Activated CD4-positive, CD25-positive, alpha-beta regulatory T cell treated with anti-CD3 and anti-CD28 coated beads, Interleukin-2, amount 50 U/mL, for 72 hours (primary cell): ENCODE data around the gene CITED4.
"Not testable (repeated sequence)": the region's sequence is repeated elsewhere in the genome, so short reads cannot be mapped to it uniquely, and the experiment has no call there.

Experiments used
- DNase-seq: peaks from one replicate; pipeline ENCODE4 v3.0.0; 2021

CITED4 gene, protein sequence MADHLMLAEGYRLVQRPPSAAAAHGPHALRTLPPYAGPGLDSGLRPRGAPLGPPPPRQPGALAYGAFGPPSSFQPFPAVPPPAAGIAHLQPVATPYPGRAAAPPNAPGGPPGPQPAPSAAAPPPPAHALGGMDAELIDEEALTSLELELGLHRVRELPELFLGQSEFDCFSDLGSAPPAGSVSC

DNA sequence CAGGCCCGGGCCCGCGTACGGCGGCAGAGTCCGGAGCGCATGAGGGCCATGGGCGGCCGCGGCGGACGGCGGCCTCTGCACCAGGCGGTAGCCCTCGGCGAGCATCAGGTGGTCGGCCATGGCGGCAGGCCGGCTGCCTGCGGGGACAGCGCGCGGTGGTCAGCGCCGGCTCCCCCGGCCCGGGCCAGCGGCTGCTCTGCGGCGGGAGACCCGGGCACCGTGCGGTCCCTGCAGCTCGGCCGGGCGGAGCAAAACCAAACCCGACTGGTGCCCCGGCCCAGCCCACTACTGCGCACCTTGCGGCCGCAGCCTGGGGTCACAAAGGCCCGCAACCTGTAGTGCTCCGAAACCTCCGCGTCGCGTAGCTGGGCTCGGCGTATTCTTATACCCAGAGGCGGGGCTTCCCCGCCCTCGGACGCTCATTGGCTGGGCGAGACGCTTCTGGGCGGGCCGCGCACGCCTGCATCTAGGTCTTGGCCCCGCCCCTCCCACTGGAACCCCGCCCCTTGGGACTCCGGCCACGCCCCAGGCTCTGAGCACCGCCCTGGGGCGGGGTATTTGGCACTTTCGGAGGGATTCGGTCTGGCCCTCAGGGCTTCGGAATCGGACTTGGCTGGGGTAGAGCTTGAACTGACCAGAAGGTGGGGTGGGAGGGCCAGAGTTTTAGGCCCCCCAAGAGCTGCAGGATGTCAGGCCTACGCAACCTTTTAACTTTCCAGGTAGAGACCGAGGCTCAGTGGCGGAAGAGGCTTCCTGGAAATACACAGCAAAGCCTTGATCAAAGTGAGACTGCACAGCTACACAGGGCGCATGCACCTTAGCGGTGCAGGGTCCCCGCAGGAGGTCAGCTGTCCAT lies at the start of gene CITED4:
Gene CITED4 (minus strand): TSS at position 356 of the 856 bp plus-strand sequence. CDS start 236 bp downstream, at position 120.
- DNase-seq: peak; percentile 96

DNA sequence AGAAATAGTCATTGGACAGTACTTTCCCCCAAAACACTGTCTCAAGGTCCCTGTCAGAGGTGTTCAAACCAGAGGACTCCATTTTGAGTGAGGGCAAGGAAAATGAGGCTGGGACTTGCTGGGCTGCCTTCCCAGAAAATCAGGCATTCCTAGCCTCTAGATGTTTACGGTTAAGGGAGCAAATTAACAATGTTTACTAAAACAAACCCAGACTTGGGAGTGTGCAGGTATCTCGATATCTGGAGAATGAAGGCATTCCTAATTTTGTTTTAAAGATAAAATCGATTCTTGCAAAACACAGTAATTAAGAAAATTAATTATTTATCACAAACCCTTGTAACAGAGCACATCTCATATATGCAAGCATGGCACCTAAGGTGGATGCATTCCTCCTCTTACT lies 48.9 kb upstream of the CITED4 start:
- no peak for DNase-seq

DNA sequence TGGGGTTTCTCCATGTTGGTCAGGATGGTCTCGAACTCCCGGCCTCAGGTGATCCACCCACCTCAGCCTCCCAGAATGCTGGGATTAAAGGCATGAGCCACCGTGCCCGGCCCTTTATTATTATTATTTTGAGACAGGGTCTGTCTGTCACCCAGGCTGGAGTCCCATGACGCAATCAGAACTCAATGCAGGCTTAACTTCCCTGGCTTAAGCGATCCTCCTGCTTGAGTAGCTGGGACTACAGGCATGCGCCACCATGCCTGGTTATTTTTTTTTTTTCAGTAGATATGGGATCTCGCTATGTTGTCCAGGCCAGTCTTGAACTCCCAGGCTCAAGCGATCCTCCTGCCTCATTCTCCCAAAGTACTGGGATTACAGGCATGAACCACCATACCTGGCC lies 47.1 kb upstream of the CITED4 start:
- DNase-seq: no peak

DNA sequence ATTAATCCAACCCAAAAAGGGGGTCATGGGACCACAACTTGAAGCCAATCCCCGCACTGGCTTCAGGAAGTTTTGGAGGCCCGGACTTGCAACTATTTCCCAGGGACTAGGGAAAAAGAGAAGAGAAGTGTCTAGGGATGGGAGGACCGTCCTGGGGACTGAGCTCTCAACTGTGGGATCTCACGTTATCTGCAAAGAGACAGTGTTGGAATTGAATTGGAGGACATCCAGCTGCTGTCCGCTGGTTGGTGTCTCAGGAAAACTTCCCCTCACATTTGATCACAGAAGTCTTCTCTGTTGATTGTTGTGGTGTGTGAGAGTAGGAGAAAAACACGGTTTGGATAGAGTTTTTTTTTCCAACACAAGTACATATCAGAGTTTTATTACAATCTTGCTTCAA lies 46.2 kb upstream of the CITED4 start:
- DNase-seq: no peak

DNA sequence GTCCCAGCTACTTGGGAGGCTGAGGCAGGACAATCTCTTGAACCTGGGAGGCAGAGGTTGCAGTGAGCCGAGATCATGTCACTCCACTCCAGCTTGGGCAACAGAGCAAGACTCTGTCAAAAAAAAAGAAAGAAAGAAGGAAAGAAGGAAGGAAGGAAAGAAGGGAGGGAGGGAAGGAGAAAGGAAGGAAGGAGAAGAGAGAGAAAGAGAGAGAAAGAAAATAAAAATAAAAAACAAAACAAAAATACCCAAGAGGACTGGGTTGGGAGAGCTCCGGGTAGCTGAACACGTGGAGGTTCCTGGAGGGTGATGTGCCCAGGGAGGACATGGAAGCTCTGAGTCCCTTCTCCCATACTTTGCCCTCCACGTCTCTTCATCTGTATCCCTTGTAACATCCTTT lies 45.7 kb upstream of the CITED4 start:
- no peak for DNase-seq

DNA sequence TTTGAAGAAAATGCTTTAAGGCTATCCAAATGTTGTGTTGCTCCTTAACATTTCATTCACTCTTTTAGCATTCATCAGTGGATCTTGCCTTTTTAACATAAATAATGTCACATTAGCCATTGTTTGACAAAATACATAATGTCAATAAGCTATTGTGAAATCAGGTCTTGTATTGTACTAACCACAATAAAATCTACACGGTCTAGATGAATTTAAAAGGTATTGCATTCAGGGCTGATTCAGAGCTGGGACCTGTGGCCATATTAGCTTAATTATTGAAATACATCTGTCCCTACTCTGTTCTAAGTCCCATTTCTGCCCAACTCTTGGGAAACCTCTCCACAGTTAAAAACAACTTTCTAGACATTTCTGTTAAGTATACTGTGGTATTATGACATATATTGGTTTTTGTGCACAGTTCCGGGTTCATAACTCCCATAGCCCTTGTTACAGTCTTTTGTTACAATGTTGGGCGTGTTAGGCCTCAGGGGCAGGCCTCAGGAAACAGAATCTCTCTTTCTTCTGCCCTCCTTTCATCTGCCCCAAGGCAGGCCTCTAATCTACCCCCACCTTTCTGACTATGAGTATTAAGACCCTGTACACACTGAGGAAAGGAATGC lies 44.7 kb upstream of the CITED4 start:
- DNase-seq: no peak

DNA sequence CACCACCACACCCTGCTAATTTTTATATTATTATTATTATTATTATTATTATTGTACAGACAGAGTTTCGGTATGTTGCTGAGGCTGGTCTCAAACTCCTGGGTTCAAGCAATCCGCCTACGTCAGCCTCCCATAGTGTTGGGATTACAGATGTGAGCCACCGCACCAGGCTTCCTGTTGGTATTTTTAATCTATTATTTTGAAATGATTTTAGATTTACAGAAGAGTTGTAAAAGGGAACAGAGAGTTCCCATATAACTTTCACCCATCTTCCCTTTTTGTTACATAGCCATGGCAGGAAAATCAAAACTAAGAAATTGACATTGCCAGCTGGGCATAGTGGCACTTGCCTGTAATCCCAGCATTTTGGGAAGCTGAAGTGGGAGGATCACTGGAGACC lies 42.9 kb upstream of the CITED4 start:
- DNase-seq: no peak

DNA sequence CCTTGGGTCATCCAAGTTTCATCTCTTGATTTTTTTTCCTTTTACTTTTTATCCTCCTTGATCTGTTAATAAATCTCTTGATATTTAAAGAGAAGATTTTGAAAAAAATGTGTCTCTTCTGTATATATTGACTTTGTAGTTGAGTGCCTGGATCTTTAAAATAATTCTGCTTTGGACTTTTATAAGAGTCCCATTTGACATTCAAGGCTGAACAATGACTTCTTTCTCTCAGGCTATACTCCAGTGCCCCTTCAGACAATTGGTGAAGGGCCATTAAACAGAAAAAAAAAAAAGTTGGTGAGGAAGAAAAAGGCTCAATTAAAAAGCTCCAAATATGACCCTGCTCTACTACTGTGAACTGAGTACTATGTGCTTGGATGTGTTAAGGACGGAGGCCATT lies 40.9 kb upstream of the CITED4 start:
- DNase-seq: no peak

DNA sequence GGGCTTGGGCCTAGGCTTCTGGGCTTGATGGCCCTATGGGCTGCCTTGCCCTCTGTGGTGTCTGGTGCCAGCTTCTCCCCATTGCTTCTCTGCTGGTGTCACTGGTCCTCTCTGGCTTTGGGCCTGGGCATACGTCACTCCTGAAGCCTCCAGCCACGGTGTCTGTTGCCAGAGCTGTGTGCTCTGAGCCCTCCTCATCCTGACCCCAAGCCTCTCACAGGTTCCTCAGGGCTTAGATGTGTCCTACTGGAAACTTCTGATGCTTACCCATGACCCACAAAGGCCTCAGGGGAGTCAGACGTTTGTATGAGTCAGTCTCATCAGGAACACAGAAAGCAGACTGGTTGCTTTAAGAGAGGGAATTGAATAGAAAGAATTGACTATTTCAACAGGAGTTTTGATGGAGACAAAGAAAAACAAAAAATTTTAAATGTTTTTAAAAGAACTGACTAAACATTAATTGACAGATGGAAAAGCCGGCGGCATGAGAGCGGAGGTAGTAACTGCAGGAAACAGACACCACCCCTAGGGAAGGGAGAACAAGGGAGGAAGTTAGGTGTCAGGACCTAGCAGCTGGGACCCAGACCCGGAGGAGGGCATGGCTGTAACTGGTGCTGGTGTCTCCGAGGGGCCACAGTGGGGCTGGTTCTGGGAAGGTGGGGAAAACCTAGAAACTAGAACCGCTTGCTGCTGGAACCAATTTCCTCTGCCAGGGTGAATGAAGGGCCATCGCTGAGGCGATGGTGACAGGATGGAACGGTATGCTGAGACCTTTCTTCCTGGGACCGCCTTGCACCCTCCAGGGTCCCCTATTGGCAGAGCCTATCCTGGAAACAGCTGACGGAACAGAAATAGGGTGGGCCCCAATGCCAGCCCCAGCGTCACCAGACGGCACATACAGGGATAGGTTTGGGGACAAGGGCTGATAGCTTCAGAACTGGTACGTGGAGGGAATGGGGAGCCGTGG lies 40.0 kb upstream of the CITED4 start:
- no peak for DNase-seq

DNA sequence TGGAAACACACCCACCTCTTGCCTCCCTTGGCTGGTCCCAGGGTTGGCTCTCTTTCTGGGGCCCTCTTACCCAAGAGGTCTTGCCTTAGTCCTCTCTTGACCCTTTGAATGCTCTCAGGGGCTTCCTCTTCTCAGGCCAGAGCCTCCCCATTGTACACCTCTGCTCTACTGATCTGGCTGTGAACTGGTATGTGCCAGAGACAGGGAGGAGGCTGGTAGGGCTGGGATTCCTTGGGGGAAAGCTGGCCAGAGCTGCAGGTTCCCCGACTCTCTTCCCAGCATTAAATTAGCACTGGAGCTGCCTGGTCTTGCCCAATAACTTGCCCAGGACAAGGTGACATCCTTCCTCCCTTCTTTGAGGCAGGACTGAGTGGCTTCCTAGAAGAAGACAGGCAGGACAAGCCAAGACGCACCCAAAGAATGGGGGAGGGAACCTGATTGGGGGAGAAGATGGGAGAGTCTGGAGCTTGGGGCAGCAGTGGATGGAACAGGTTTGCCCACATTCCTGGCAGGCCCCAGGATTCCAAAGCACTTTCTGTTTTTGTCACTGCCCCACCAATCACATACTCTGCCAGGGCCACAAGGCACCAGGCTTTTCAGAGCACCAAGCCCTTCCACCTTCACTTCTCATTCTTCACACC lies 37.2 kb upstream of the CITED4 start:
- DNase-seq: no peak

DNA sequence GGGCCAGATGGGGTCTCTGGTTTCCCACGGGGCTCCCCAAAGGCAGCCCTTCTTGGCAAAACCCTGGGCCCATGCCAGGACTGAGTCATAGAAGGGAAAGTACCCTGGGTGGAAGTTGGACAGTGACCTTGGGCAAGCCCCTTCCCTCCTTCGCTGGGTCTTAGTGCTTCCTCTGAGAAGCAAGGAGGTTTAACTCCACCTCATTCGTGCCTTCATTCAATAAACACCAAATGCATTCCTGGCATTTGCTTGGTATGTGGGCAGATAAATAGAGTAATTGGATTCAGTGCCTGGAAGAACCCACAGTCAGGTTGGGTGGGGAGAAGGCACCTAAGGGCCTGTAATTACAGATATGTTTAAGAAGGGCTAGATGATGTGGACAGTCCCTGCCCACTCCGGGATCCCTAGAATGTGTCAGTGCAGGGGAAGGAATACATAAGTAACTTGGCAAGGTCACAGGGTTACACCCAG lies 36.3 kb upstream of the CITED4 start:
- DNase-seq: no peak

DNA sequence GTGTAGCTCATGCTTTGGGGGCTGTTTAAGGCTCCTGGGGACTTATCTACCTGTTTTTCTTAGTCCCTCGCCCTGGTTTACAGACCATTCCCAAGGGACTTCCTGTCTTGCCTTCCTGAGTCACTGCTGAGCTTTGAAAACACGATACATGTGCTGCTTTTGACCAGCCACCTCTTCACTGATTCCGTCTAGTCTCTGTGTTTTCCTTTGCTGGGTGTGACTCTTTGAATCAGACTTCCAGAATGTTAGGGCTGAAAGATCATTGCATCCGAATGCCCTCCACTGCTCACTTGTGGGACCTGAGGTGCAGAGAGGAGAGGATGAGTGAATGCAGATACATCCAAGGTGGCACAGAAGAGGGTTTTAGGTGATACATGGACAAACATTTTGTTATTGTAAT lies 35.4 kb upstream of the CITED4 start:
- no peak for DNase-seq

DNA sequence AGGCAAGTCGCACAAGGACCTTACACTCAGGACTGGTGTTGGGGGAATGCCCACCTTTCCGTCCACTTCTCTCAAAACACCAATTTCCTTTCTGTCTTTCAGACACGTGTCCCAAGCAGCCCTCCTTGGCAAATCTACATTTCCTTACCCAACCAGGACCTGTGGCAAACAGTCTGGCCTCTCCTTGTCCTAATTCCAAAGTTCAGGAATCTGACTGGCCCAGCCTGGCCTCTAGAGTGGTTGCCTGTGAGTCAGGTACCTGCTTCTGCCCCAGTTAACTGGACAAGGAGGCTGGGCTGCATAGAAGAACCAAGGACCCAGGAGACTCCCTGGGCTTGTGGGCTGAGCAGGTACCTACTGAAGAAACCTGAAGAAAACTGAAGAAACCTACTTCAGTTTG lies 34.3 kb upstream of the CITED4 start:
- DNase-seq: no peak

DNA sequence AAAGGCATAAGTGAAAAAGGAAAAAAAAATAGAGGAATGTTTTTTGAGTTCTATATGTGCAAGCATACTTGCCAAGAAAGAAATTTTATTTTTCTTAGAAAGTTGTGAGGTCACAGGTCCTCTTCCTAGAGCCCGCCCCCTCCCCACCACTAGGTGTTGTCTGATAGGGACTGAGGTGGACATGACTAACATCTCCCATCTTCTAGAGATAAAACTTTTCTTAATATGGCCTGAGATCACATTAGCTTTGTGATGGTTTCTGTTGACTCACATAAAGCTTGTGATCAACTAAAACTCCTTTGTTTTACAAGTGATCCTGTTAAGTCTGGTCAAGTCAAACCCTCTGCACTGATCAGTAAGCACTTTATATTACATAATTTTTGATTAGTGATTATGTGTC lies 33.4 kb upstream of the CITED4 start:
- no peak for DNase-seq

DNA sequence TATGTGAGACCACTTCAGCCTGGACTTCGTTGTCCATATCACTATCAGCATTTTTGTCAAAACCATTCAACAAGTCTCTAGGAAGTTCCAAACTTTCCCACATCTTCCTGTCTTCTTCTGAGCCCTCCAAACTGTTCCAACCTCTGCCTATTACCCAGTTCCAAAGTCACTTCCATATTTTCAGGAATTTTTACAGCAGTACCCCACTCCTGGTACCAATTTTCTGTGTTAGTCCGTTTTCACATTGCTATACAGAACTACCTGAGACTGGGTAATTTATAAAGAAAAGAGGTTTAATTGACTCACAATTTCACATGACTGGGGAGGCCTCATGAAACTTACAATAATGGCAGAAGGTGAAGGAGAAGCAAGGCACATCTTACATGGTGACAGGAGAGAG lies 32.7 kb upstream of the CITED4 start:
- DNase-seq: not testable (repeated sequence)

DNA sequence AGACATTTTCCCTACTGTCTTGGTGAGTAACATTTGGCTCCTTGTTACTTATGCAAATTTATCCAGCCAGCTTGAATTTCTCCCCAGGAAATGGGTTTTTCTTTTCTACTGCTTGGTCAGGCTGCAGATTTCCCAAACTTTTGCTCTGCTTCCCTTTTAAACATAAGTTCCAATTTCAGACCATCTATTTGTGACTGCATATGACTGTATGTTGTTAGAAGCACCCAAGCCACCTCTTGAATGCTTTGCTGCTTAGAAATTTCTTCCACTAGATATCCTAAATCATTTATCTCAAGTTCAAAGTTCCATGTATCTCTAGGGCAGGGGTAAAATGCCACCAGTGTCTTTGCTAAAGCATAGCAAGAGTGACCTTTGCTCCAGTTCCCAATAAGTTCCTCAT lies 32.3 kb upstream of the CITED4 start:
- no peak for DNase-seq

DNA sequence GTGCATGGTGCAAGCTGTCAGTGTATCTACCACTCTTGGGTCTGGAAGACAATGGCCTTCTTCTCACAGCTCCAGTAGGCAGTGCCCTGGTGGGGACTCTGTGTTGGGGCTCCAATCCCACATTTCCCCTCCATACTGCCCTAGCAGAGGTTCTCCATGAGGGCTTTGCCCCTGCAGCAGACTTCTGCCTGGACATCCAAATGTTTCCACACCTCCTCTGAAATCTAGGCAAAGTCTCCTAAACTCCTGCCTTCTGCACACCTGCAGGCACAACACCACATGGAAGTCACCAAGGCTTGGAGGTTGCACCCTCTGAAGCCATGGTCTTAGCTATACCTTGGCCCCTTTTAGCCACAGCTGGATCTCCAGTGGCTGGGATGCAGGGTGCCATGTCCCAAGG lies 31.8 kb upstream of the CITED4 start:
- no peak for DNase-seq

DNA sequence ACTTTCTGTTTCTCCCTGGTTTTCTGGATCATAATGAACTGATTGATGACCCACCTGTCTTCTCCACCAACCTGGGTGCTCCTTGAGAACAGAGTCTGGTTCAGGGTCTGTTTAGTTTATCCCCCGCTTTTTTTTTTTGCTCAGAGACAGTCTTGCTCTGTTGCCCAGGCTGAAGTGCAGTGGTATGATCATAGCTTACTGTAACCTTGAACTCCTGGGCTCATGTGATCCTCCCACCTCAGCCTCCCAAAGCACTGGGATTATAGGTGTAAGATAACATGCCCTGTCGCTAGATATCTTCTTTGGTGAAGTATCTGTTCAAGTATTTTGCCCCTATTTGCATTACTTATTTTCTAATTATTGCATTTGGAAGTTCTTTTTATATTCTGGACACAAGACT lies 30.2 kb upstream of the CITED4 start:
- DNase-seq: no peak

DNA sequence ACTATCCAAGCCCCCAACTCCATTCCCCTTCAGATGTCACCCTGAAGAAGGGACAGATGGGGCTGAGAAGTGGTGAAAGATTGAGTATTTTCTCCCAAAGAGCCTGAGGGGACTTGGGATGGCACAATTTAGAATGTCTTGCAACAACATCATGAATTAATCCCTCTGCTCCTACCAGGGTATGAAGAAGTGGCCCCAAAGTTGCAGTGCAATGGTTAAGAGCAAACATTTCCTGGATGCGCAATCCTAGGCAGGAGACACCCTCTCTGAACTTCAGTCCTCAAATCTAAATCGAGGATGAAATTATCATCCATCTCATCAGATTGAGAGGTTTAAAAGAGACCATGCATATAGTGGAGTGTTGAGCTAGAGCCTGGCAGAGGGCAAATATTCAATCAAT lies 28.6 kb upstream of the CITED4 start:
- no peak for DNase-seq

DNA sequence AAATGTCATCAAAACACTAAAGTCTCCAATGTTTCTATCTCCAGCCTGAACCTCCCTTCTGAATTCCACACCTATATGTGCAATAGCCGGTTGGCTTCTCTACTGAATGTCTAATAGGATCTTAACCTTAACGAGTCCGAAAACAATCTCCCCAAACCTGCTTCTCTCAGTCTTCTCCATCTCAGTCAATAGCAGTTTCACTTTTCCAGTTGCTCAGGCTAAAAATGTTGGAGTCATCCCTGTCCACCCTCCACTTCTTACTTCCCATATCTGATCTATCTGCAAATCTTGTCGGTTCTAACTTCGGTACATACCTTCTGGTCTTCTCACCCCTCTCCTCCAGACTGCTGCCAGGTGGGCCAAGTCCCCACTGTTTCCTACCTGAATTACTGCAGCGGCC lies 25.5 kb upstream of the CITED4 start:
- DNase-seq: no peak

DNA sequence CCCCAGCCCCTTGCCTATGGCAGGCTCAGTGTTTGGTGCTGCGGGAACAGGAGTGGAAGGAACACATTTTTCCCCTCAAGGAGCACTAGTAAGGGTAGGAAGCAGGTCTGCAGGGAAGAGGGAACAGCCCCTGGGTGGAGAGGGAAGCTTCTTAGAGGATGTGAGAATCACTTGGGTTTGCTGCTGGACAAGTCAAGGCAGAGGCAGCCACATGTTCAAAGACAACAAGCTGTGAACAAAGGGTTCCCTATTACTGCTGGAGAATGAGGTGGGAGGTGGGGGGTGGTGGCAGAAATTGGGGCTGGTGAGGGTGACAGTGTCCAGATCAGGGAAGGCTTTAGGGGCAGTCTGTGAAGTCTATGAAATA lies 24.8 kb upstream of the CITED4 start:
- no peak for DNase-seq

DNA sequence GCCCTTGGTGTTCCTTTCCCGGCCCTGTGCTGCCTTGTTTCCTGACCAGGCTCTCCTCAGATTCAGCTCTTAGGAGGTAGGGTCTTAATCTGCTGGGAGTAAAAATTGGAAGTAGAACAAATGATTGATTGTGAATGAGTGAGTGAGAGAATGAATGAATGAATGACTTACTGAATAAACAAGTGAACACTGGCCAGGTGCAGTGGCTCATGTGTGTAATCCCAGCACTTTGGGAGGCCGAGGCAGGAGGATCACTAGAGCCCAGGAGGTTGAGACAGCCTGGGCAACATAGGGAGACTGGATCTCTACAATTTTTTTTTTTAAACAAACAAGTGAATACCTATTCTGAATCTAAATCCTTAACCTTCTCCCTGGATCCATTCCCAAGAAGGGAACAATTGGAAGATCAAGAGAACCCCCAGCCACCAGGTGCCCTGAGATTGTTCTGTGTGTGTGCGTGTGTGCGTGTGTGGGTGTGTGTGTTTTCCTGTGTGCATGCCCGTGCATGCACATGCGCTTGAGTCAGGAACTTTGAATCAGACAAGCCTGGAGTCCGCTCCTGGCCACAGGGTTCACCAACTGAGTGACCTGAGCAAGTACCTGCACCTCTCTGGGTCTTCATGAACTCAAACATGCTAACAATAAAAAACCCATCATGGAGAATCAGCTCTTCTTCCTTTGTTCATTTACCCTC lies 24.3 kb upstream of the CITED4 start:
- no peak for DNase-seq
